ENCODE measurements around the gene AP1M1. TPM values are rescaled to one million over a fixed set of nuclear protein-coding genes. Genes with fewer than 3 reads are reported as not detected.

AP1M1 gene
- polyA plus RNA-seq, 3 donors from 2014 or later = 128 to 178 (median 173) TPM

GRCh38 chr19:16223746-16224145 is 26.0 kb downstream of the AP1M1 start:
- Mint-ChIP-seq H3K9me3 (peaks cover 8 to 27% (median 18%) of the 10 kb centered on the region in 6 donors), H3K36me3 (peaks cover 32 to 42% (median 38%) of the 10 kb centered on the region in 3 donors), H3K4me3 (no peak overlapping the region), H3K27me3 (ENCODE audit: low read depth in 3 of 3) (peaks cover 0 to 3% (median 0%) of the 10 kb centered on the region in 3 donors), H3K4me1 (peaks cover 4% of the 10 kb centered on the region in 2 donors), H3K27ac (no peak overlapping the region)
- no peak for DNase-seq

GRCh38 chr19:16224293-16225045 is 26.8 kb downstream of the AP1M1 start:
- Mint-ChIP-seq H3K9me3 (peaks cover 8 to 27% (median 18%) of the 10 kb centered on the region in 6 donors), H3K27me3 (ENCODE audit: low read depth in 3 of 3) (peaks cover 0 to 3% (median 0%) of the 10 kb centered on the region in 3 donors), H3K27ac (peak overlapping the region in 1 of 6 donors; percentile 58), H3K4me1 (no peaks in the 10 kb centered on the region), H3K4me3 (no peak overlapping the region), H3K36me3 (peaks cover 28 to 38% (median 35%) of the 10 kb centered on the region in 3 donors)
- no peak for DNase-seq

GRCh38 chr19:16225279-16226183 is 27.8 kb downstream of the AP1M1 start:
- Mint-ChIP-seq H3K27me3 (ENCODE audit: low read depth in 3 of 3) (peaks cover 0 to 3% (median 0%) of the 10 kb centered on the region in 3 donors), H3K27ac (no peak overlapping the region), H3K4me3 (no peak overlapping the region), H3K36me3 (peaks cover 26 to 33% (median 32%) of the 10 kb centered on the region in 3 donors), H3K9me3 (peaks cover 4 to 18% (median 12%) of the 10 kb centered on the region in 6 donors), H3K4me1 (no peaks in the 10 kb centered on the region)
- no peak for DNase-seq

- H3K36me3 Mint-ChIP-seq = peaks cover 20 to 30% (median 29%) of the 10 kb centered on the region in 3 donors
Measured at GRCh38 chr19:16226184-16226591, 28.5 kb downstream of the AP1M1 start.

GRCh38 chr19:16226878-16227836 is 29.4 kb downstream of the AP1M1 start:
- Mint-ChIP-seq H3K27me3 (ENCODE audit: low read depth in 3 of 3) (peaks cover 0 to 5% (median 0%) of the 10 kb centered on the region in 3 donors), H3K4me3 (no peak overlapping the region), H3K9me3 (peaks cover 0 to 5% (median 4%) of the 10 kb centered on the region in 6 donors), H3K36me3 (peaks cover 21 to 26% (median 21%) of the 10 kb centered on the region in 3 donors), H3K27ac (no peak overlapping the region), H3K4me1 (no peaks in the 10 kb centered on the region)
- no peak for DNase-seq

More at GRCh38 chr19:16226184-16226591, 28.5 kb downstream of the AP1M1 start:
- DNase-seq = no peak
- H3K27me3 Mint-ChIP-seq (ENCODE audit: low read depth in 3 of 3) = peaks cover 0 to 3% (median 0%) of the 10 kb centered on the region in 3 donors
- no peak overlapping the region for H3K27ac Mint-ChIP-seq
- no peak overlapping the region for H3K4me3 Mint-ChIP-seq
- H3K4me1 Mint-ChIP-seq = no peaks in the 10 kb centered on the region
- peaks cover 3 to 12% (median 6%) of the 10 kb centered on the region in 6 donors for H3K9me3 Mint-ChIP-seq

GRCh38 chr19:16227837-16228636 is 30.3 kb downstream of the AP1M1 start:
- Mint-ChIP-seq H3K4me3 (no peak overlapping the region), H3K4me1 (peaks cover 0 to 2% of the 10 kb centered on the region in 2 donors), H3K27ac (no peak overlapping the region), H3K27me3 (ENCODE audit: low read depth in 3 of 3) (peaks cover 0 to 5% (median 0%) of the 10 kb centered on the region in 3 donors), H3K9me3 (no peaks in the 10 kb centered on the region), H3K36me3 (peaks cover 13 to 18% (median 14%) of the 10 kb centered on the region in 3 donors)
- DNase-seq = no peak

- Mint-ChIP-seq H3K36me3 (peaks cover 10 to 15% (median 11%) of the 10 kb centered on the region in 3 donors), H3K27ac (no peak overlapping the region)
Measured at GRCh38 chr19:16228637-16229321, 31.1 kb downstream of the AP1M1 start.

GRCh38 chr19:16229322-16229641 is 31.6 kb downstream of the AP1M1 start:
- Mint-ChIP-seq H3K36me3 (peaks cover 10 to 15% (median 11%) of the 10 kb centered on the region in 3 donors), H3K27me3 (ENCODE audit: low read depth in 3 of 3) (peaks cover 0 to 5% (median 0%) of the 10 kb centered on the region in 3 donors), H3K4me1 (peaks cover 0 to 2% of the 10 kb centered on the region in 2 donors), H3K4me3 (no peak overlapping the region), H3K27ac (peak overlapping the region in 1 of 6 donors; percentile 60), H3K9me3 (no peaks in the 10 kb centered on the region)
- DNase-seq = no peak

More at GRCh38 chr19:16228637-16229321, 31.1 kb downstream of the AP1M1 start:
- H3K9me3 Mint-ChIP-seq = no peaks in the 10 kb centered on the region
- peaks cover 0 to 2% of the 10 kb centered on the region in 2 donors for H3K4me1 Mint-ChIP-seq
- DNase-seq = no peak
- H3K27me3 Mint-ChIP-seq (ENCODE audit: low read depth in 3 of 3) = peaks cover 0 to 5% (median 0%) of the 10 kb centered on the region in 3 donors
- no peak overlapping the region for H3K4me3 Mint-ChIP-seq

- Mint-ChIP-seq H3K27ac (peak overlapping the region in 1 of 6 donors; percentile 24), H3K9me3 (no peaks in the 10 kb centered on the region), H3K4me1 (peaks cover 0 to 2% of the 10 kb centered on the region in 2 donors), H3K4me3 (no peak overlapping the region), H3K27me3 (ENCODE audit: low read depth in 3 of 3) (peaks cover 0 to 2% (median 0%) of the 10 kb centered on the region in 3 donors), H3K36me3 (peaks cover 16 to 29% (median 16%) of the 10 kb centered on the region in 3 donors)
- no peak for DNase-seq
Measured at GRCh38 chr19:16232127-16232526, 34.4 kb downstream of the AP1M1 start.

- no peak overlapping the region for H3K4me3 Mint-ChIP-seq
- no peaks in the 10 kb centered on the region for H3K9me3 Mint-ChIP-seq
- H3K36me3 Mint-ChIP-seq = peaks cover 16 to 29% (median 16%) of the 10 kb centered on the region in 3 donors
- peaks cover 0 to 2% of the 10 kb centered on the region in 2 donors for H3K4me1 Mint-ChIP-seq
- peaks cover 0 to 2% (median 0%) of the 10 kb centered on the region in 3 donors for H3K27me3 Mint-ChIP-seq (ENCODE audit: low read depth in 3 of 3)
- no peak for DNase-seq
- no peak overlapping the region for H3K27ac Mint-ChIP-seq
Measured at GRCh38 chr19:16232568-16232967, 34.9 kb downstream of the AP1M1 start.

- peaks cover 3 to 5% of the 10 kb centered on the region in 2 donors for H3K4me1 Mint-ChIP-seq
Measured at GRCh38 chr19:16233081-16233776, 35.5 kb downstream of the AP1M1 start.

More at GRCh38 chr19:16233081-16233776, 35.5 kb downstream of the AP1M1 start:
- peaks cover 16 to 29% (median 16%) of the 10 kb centered on the region in 3 donors for H3K36me3 Mint-ChIP-seq
- no peak overlapping the region for H3K27ac Mint-ChIP-seq
- peaks cover 0 to 2% (median 0%) of the 10 kb centered on the region in 3 donors for H3K27me3 Mint-ChIP-seq (ENCODE audit: low read depth in 3 of 3)
- no peak overlapping the region for H3K4me3 Mint-ChIP-seq
- H3K9me3 Mint-ChIP-seq = no peaks in the 10 kb centered on the region
- no peak for DNase-seq
